NT2/D1 (cell line): Measurements from ENCODE around the gene SPDYE4.

Experiments
- SUZ12 ChIP-seq: IDR thresholded peaks from 2 replicates; pipeline ENCODE4 v1.6.1; 2011; ENCODE audit not compliant: insufficient read length, insufficient read depth; ENCODE audit errors: extremely low read depth
- YY1 ChIP-seq: IDR thresholded peaks from 2 replicates; pipeline ENCODE4 v1.6.1; 2011; ENCODE audit not compliant: insufficient read length, insufficient read depth
- ZNF274 ChIP-seq: IDR thresholded peaks from 2 replicates; pipeline ENCODE4 v1.6.1; 2011; ENCODE audit warnings: mild to moderate bottlenecking, low read depth, low read length

DNA sequence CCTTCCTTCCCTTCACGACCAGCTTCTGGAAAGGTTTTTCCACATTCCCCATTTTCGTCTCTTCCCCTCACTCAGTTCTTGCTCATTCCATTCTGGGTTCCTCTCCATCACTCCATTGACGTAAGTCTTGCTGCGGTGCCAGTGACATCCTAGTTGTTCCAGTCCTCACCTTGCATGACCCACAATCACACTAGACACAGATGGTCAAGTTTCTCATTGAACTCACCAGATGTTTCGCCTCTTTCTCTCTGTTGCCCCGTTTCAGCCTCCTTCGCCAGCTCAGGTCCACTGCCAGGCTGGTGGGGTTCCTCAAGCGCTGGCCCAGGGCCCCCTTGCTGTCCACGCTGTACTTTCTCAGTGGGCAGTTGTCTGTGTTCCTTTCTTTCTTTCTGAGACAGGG is 57.1 kb downstream of the SPDYE4 start:
- TF ChIP-seq YY1 (no peak), ZNF274 (no peak), SUZ12 (no peak)
